ENCODE data around the gene IFT52.
"Not testable (repeated sequence)": the region's sequence is repeated elsewhere in the genome, so short reads cannot be mapped to it uniquely, and the experiment has no call there.

IFT52 gene

GRCh38 chr20:43655176-43655575 lies 64.4 kb downstream of the IFT52 start:
- DNase-seq = not testable (repeated sequence)

GRCh38 chr20:43655937-43656336 lies 65.2 kb downstream of the IFT52 start:
- no peak for DNase-seq

GRCh38 chr20:43658069-43658722 lies 67.5 kb downstream of the IFT52 start:
- peak; percentile 60 for DNase-seq

GRCh38 chr20:43658723-43659419 lies 68.1 kb downstream of the IFT52 start:
- DNase-seq = no peak

GRCh38 chr20:43662943-43663655 lies 72.4 kb downstream of the IFT52 start:
- peak; percentile 23 for DNase-seq

- peak; percentile 76 for DNase-seq
Observed at GRCh38 chr20:43665466-43666176, 74.9 kb downstream of the IFT52 start.

- peak; percentile 84 for DNase-seq
Observed at GRCh38 chr20:43666376-43667328, 75.9 kb downstream of the IFT52 start, which contains the start of gene MYBL2. Gene MYBL2 (plus strand): TSS chr20:43667114. CDS start chr20:43667284, 170 bp downstream.

- peak; percentile 70 for DNase-seq
Observed at GRCh38 chr20:43667341-43668132, 76.8 kb downstream of the IFT52 start.

- DNase-seq = no peak
Observed at GRCh38 chr20:43669332-43669731, 78.6 kb downstream of the IFT52 start.

GRCh38 chr20:43670423-43670822 lies 79.7 kb downstream of the IFT52 start:
- DNase-seq = no peak

GRCh38 chr20:43676368-43676767 lies 85.6 kb downstream of the IFT52 start:
- no peak for DNase-seq

GRCh38 chr20:43680981-43681380 lies 90.2 kb downstream of the IFT52 start:
- DNase-seq = no peak

- peak; percentile 43 for DNase-seq
Observed at GRCh38 chr20:43681468-43681942, 90.8 kb downstream of the IFT52 start.

GRCh38 chr20:43681991-43682410 lies 91.3 kb downstream of the IFT52 start:
- DNase-seq = no peak

GRCh38 chr20:43682446-43682845 lies 91.7 kb downstream of the IFT52 start:
- DNase-seq = no peak

- no peak for DNase-seq
Observed at GRCh38 chr20:43686820-43687219, 96.1 kb downstream of the IFT52 start.

- DNase-seq = no peak
Observed at GRCh38 chr20:43689165-43689564, 98.4 kb downstream of the IFT52 start.

GRCh38 chr20:43690943-43691598 lies 100.3 kb downstream of the IFT52 start:
- DNase-seq = no peak

- DNase-seq = peak; percentile 73
Observed at GRCh38 chr20:43691928-43692524, 101.3 kb downstream of the IFT52 start.

GRCh38 chr20:43694763-43695162 lies 104.0 kb downstream of the IFT52 start:
- DNase-seq = no peak
